HEK293 (cell line): ENCODE measurements around the gene WDR73.

Experiments used
- CTCF ChIA-PET: fragments of 350-600 bp; formaldehyde crosslinking; extraction: SDS; loops from one replicate; lab custom pipeline; 2021; ENCODE audit warnings: antibody characterized with exemption; lab: Yijun Ruan, JAX
- POLR2A ChIA-PET: fragments of 300-600 bp; formaldehyde crosslinking; extraction: SDS; loops from one replicate; lab custom pipeline; 2020; ENCODE audit warnings: antibody characterized with exemption, inconsistent platforms; lab: Yijun Ruan, JAX
- H3K27ac ChIP-seq: fragments of 200-500 bp; sonication (Bioruptor generic); 2 replicates; pipeline ENCODE4 v1.5.1; 2014; ENCODE audit warnings: low read depth, low read length, control low read depth, inconsistent platforms; ENCODE audit errors: extremely low read depth
- H3K36me3 ChIP-seq, 2 experiments: fragments of 200-500 bp in 1 of 2; sonication (Bioruptor generic) in 1 of 2; 1 replicate in 1 of 2; 2 replicates in 1 of 2; pipeline ENCODE4 v1.5.1; 2014 to 2017; ENCODE audit warnings: inconsistent platforms in 2 of 2, low read length in 2 of 2; ENCODE audit not compliant: control insufficient read depth in 2 of 2, insufficient read depth in 1 of 2
- H3K4me1 ChIP-seq: fragments of 200-500 bp; sonication (Bioruptor generic); 2 replicates; pipeline ENCODE4 v1.5.1; 2014; ENCODE audit warnings: mild to moderate bottlenecking, low read length, inconsistent platforms; ENCODE audit not compliant: control insufficient read depth, insufficient read depth
- H3K4me3 ChIP-seq: 2 replicates; pipeline ENCODE4 v1.5.1; 2011; ENCODE audit warnings: low read depth, mild to moderate bottlenecking, control low read depth, low read length, moderate library complexity
- H3K9me3 ChIP-seq: fragments of 200-500 bp; sonication (Bioruptor generic); 2 replicates; pipeline ENCODE4 v1.5.1; 2014; ENCODE audit warnings: low read depth, low read length, inconsistent platforms; ENCODE audit not compliant: control insufficient read depth, insufficient read depth
- PRDM10 ChIP-seq: fragments of 450-650 bp; formaldehyde crosslinking; IDR thresholded peaks from 2 replicates; pipeline ENCODE4 v1.5.1; 2016; ENCODE audit warnings: missing biosample characterization, missing genetic modification characterization
- PRDM2 ChIP-seq: fragments of 450-650 bp; formaldehyde crosslinking; IDR thresholded peaks from 2 replicates; pipeline ENCODE4 v1.5.1; 2016; ENCODE audit warnings: missing biosample characterization, missing genetic modification characterization, borderline replicate concordance
- TRIM28 ChIP-seq: IDR thresholded peaks from 2 replicates; pipeline ENCODE4 v1.6.1; 2011; ENCODE audit warnings: low read length, control low read depth, borderline replicate concordance
- ZBTB49 ChIP-seq: fragments of 450-650 bp; formaldehyde crosslinking; IDR thresholded peaks from 2 replicates; pipeline ENCODE4 v1.5.1; 2016; ENCODE audit warnings: missing biosample characterization, missing genetic modification characterization, low read depth
- ZNF121 ChIP-seq: fragments of 450-650 bp; formaldehyde crosslinking; IDR thresholded peaks from 2 replicates; pipeline ENCODE4 v1.5.1; 2016; ENCODE audit warnings: missing biosample characterization, missing genetic modification characterization
- ZNF155 ChIP-seq: fragments of 450-650 bp; formaldehyde crosslinking; IDR thresholded peaks from 2 replicates; pipeline ENCODE4 v1.5.1; 2016; ENCODE audit warnings: missing biosample characterization, missing genetic modification characterization
- ZNF416 ChIP-seq: fragments of 450-650 bp; formaldehyde crosslinking; IDR thresholded peaks from 2 replicates; pipeline ENCODE4 v1.5.1; 2016; ENCODE audit warnings: missing biosample characterization, missing genetic modification characterization
- ZNF600 ChIP-seq: fragments of 450-650 bp; formaldehyde crosslinking; IDR thresholded peaks from 2 replicates; pipeline ENCODE4 v1.5.1; 2016; ENCODE audit warnings: missing biosample characterization, missing genetic modification characterization
- ZNF624 ChIP-seq: fragments of 450-650 bp; formaldehyde crosslinking; IDR thresholded peaks from 2 replicates; pipeline ENCODE4 v1.5.1; 2017; ENCODE audit warnings: missing biosample characterization, missing genetic modification characterization
- ZNF660 ChIP-seq: fragments of 450-650 bp; IDR thresholded peaks from 2 replicates; pipeline ENCODE4 v1.5.1; 2018; ENCODE audit warnings: missing biosample characterization, mild to moderate bottlenecking, missing genetic modification characterization
- ZSCAN16 ChIP-seq: fragments of 450-650 bp; formaldehyde crosslinking; IDR thresholded peaks from 2 replicates; pipeline ENCODE4 v1.5.1; 2016; ENCODE audit warnings: missing biosample characterization, missing genetic modification characterization

WDR73 gene

GRCh38 chr15:84668221-84668982 is 14.3 kb upstream of the WDR73 start:
- Histone ChIP-seq H3K4me1 (no peaks in the 10 kb centered on the region), H3K9me3 (no peaks in the 10 kb centered on the region), H3K4me3 (no peak overlapping the region), H3K36me3 (peaks cover 26 to 62% of the 10 kb centered on the region in 2 experiments), H3K27ac (no peak overlapping the region)
- peak; percentile 60 for TF ChIP-seq PRDM10 (tag by site-specific recombination)
- no peak for TF ChIP-seq ZNF121 (tag by site-specific recombination)
- CTCF ChIA-PET, result interaction anchor here (1.0 kb wide), 1 partner anchor 12 kb away, joined by 3 read pairs; no protein-coding TSS in a partner anchor
- POLR2A ChIA-PET, result no interaction called here

GRCh38 chr15:84666373-84666772 is 12.3 kb upstream of the WDR73 start:
- Histone ChIP-seq H3K9me3 (no peaks in the 10 kb centered on the region), H3K4me1 (no peaks in the 10 kb centered on the region), H3K4me3 (no peak overlapping the region), H3K36me3 (peaks cover 26 to 56% of the 10 kb centered on the region in 2 experiments), H3K27ac (no peak overlapping the region)
- POLR2A ChIA-PET, result no interaction called here
- CTCF ChIA-PET, result no interaction called here
- TF ChIP-seq TRIM28 (no peak), ZBTB49 (tag by site-specific recombination) (no peak), ZNF416 (tag by site-specific recombination) (no peak), ZSCAN16 (tag by site-specific recombination) (no peak), PRDM2 (tag by site-specific recombination) (no peak), ZNF660 (tag by site-specific recombination) (no peak), ZNF155 (no peak), ZNF624 (tag by site-specific recombination) (no peak), ZNF600 (tag by site-specific recombination) (no peak)
